Activated B cell treated with CpG ODN at 0.5 μM for 24 hours (primary cell): ENCODE data around the gene VANGL1. TPM values are rescaled to one million over a fixed set of nuclear protein-coding genes. Genes with fewer than 3 reads are reported as not detected.

Source experiments
- ATAC-seq: fragments of 200-7000 bp; cut with Tn5 transposase; one replicate; pipeline ENCODE4 v1.10.0; 2021; ENCODE audit warnings: low read depth, mild to moderate bottlenecking, moderate library complexity
- CTCF ChIA-PET: fragments of 350-600 bp; sonication (Branson Sonifier 250); formaldehyde crosslinking; loops from one replicate; lab custom pipeline; 2021; ENCODE audit warnings: antibody characterized with exemption; lab: Charles Lee
- POLR2A ChIA-PET: fragments of 350-600 bp; sonication (Branson Sonifier 250); formaldehyde crosslinking; loops from one replicate; lab custom pipeline; 2021; ENCODE audit warnings: antibody characterized with exemption; lab: Charles Lee
- DNase-seq: peaks from one replicate; pipeline ENCODE4 v3.0.0; 2022
- H3K27ac Mint-ChIP-seq: one replicate; pipeline ENCODE4 v1.8.0; 2020; ENCODE audit warnings: mixed read lengths
- H3K27me3 Mint-ChIP-seq: one replicate; pipeline ENCODE4 v1.8.0; 2021; ENCODE audit warnings: mixed read lengths
- H3K36me3 Mint-ChIP-seq: one replicate; pipeline ENCODE4 v1.8.0; 2021; ENCODE audit warnings: low read depth, mixed read lengths
- H3K4me1 Mint-ChIP-seq: one replicate; pipeline ENCODE4 v1.8.0; 2021; ENCODE audit warnings: mixed read lengths
- H3K4me3 Mint-ChIP-seq: one replicate; pipeline ENCODE4 v1.8.0; 2020; ENCODE audit warnings: mild to moderate bottlenecking, mixed read lengths
- H3K9me3 Mint-ChIP-seq: one replicate; pipeline ENCODE4 v1.8.0; 2020; ENCODE audit warnings: mixed read lengths
- CTCF ChIP-seq: fragments of 200-600 bp; IDR thresholded peaks from one replicate; pipeline ENCODE4 v1.8.0; 2022; ENCODE audit warnings: antibody characterized with exemption, mild to moderate bottlenecking
- intact Hi-C: fragments of 100-400 bp; cut with micrococcal nuclease; formaldehyde crosslinking; loops from one replicate; pipeline ENCODE4 v1.15.1; 2024
- total RNA-seq: library from RNA; stranded (reverse); gene quantifications from 2 replicates; pipeline ENCODE4 v1.2.3, GENCODE V29; 2022

Gene VANGL1
- total RNA-seq, 1 donor from 2014 or later: 1.2 TPM

GRCh38 chr1:115746021-115746690 lies 104.4 kb downstream of the VANGL1 start:
- H3K4me3 Mint-ChIP-seq: no peak overlapping the region
- DNase-seq (no peak), ATAC-seq (no peak)
- no peaks in the 10 kb centered on the region for H3K36me3 Mint-ChIP-seq
- peaks cover 23% of the 10 kb centered on the region for H3K27me3 Mint-ChIP-seq
- CTCF ChIA-PET: no interaction called here
- POLR2A ChIA-PET: no interaction called here
- no peak overlapping the region for H3K27ac Mint-ChIP-seq
- no peaks in the 10 kb centered on the region for H3K9me3 Mint-ChIP-seq
- intact Hi-C loops: no loop called here
- no peak for TF ChIP-seq CTCF
- H3K4me1 Mint-ChIP-seq: no peaks in the 10 kb centered on the region

Other genes starting within 250 kb of the VANGL1 start
- gene CASQ2, start 126.7 kb downstream of the VANGL1 start, total RNA-seq: not detected in 2 replicates
- not detected in 2 replicates for gene NHLH2, start 199.2 kb downstream of the VANGL1 start, total RNA-seq